Stimulated activated CD4-positive, alpha-beta T cell treated with anti-CD3 and anti-CD28 coated beads, Interleukin-4, amount 100 ng/mL, for 4 hours (primary cell): Measurements from ENCODE around the gene PDE8A.
"Not testable (repeated sequence)": the region's sequence is repeated elsewhere in the genome, so short reads cannot be mapped to it uniquely, and the experiment has no call there.

Source experiments
- DNase-seq, 2 experiments: peaks; one replicate each; pipeline ENCODE4 v3.0.0-alpha.2; 2020

Gene PDE8A

DNA sequence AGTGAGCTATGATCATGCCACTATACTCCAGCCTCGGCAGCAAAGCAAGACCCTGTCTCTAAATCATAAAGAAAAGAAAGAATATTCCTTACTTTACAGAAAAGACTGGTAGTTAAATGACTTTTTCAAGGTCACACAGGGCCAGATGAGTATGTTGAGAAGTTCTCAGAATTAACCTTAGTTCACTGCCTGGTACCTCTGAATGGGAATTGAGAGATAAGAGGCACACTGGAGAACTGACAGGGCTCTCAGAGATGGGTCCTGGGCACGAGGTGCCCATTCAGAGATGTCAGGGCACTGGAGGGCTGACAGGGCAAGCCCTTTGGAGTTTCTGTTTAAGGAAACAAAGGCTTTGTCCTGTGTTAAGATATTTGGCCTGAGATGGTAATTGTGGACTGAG is 157.7 kb downstream of the PDE8A start:
- DNase-seq, result no peak

DNA sequence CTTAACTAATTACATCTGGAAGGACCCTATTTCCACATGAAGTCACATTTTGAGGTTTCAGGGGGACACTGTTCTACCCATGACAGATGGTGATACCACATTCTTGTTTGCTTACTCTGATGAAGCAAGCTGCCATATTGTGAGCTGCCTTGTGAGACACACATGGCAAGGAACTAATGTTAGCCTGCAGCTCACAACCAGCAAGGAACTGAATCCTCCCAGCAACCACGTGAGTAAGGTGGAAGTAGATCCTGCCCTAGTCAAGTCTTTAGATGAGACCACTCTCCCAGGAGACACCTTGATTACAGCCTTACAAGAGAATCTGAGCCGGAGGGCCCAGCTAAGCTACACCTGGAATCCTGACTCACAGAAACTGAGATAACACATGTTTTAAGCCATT is 160.1 kb downstream of the PDE8A start:
- no peak for DNase-seq

DNA sequence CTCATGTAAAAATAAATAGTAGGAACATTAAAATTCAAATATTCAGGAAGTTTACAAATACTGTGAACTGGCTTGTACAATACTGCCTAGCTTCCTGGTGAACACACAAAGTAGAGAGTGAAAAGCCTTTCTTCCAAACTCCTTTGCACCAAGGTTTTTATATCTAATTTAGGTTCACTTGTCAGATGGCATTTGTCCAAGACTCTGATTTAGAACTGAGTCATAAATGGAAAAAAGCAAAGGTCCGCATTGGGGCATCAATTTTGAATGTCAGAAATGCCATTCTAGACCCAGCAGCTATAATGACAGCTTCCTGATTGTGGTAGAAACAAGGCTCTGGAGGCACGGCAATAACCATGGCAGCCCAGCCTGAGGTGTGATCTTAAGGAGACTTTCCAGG is 160.7 kb downstream of the PDE8A start:
- DNase-seq, result no peak

DNA sequence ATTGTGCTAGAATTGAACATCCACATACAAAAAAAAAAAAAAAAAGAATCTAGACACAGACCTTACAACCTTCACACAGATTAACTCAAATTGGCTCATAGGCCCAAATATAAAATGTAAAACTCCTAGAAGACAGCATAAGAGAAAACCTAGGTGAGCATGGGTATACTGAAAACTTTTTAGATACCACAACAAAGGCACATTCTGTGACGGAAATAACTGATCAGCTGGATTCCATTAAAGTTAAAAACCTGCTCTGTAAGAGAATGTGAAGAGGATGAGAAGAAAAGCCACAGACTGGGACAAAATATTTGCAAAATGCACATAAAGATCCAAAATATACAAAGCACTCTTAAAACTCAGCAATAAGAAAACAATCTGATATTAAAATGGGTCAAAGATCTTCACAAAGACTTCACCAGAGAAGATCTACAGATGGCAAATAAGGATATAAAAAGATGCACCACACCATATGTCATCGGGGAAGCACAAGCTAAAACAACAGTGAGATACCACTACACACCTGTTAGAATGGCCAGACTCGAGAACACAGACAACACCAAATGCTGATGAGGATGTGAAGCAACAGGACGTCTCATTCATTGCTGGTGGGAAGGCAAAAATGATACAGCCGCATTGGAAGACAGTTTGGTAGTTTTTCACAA is 167.9 kb downstream of the PDE8A start:
- no peak for DNase-seq

DNA sequence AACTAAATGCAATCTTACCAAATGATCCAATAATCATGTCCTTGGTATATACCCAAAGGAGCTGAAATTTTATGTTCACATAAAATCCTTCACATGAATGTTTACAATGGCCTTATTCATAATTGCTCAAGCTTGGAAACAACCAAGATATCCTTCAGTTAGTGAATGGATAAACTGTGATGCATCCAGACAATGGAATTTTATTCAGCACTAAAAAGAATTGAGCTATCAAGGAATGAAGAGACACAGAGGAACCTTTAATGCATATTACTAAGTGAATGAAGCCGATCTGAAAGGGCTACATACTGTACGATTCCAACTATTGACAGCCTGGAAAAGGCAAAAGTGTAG is 168.4 kb downstream of the PDE8A start:
- no peak for DNase-seq

DNA sequence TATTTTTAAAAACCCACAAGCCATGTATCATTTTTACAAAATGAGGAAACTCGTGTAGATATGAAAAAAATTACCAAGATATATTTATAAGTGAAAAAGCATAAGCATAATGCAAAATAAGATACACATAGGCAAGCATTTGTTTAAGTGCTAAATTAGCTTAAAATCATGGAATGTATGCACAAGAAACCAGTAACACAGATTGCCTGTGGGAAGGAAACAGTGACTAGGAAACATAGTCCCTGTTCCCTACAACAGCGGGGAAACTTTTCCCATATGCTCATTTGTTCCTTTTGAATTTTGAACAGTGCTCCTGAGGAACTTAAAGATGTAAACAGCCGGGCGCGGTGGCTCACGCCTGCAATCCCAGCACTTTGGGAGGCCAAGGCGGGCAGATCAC is 169.5 kb downstream of the PDE8A start:
- DNase-seq, result no peak

DNA sequence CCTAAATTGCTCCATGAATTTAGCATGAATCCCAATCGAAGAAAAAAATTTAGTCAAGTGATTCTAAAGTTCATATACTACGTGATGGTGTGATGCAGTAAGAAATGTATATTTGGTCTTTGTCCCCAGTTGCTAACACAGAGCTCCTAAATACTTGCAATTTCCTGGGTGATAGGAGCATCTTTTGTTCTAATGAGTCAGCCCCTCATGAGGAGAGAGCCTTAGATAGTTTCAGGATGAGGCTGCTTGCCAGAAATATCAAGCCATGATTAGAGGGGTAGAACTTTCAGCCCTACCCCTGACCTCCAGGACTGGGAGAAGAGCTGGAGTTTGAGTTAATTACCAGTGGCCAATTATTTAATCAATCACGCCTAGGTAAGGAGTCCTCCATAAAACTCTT is 170.2 kb downstream of the PDE8A start:
- no peak for DNase-seq

DNA sequence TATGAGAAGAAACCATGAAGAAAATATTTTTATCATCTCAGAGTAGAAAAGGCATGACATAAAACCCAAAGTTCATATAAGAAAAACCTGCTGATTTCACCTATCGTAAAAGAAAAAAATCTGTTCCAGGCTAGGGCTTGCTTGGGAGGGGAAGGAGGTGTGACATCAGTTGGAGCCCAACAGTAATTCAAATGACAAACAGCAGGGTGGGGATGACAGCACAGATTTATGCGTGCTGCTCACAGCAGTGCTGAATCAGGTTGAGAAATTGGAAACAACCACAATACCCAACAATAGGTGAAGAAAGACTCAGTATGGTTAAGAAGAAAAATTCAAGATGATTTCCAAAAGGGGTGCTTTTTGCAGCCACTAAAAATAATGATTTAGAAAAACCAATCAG is 172.4 kb downstream of the PDE8A start:
- DNase-seq, result no peak

DNA sequence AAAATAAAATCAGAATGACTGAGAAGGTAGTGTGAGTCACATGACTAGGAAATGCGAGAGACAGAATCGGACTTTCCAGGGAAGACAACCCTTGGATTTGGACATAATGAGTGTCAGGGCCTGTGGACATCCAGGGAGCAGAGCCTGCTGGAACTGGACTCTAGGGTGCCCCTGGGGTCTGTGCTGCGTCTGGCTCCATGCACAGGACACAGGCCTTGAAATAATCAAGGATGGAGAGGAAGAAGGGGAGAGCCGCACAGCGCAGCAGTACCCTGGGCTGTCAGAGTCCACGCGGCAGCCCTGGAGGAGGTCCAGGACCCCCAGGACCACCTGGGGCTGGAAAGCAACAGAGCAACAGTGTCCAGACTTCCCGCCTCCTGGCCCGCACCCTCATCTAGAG is 173.7 kb downstream of the PDE8A start:
- DNase-seq, result no peak

DNA sequence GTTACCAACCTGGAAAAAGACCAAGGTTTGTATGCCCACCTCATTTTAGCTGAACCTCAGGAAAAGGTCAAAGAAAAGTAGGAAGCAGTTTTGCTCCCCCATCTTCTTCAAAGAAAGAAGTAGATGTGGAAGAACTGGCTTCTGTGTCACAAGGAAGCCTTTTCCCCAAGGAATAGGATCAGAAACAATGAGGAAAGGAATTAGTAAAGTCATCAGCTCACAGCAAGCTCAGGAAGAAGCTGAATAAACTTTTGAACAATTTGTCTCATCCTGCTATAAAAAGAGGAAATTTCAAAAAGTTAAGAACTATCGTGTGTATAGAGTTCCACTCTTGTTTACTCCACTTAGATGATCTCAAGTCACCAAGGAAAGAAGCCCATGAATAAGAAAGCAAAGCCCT is 174.2 kb downstream of the PDE8A start:
- DNase-seq, result no peak

DNA sequence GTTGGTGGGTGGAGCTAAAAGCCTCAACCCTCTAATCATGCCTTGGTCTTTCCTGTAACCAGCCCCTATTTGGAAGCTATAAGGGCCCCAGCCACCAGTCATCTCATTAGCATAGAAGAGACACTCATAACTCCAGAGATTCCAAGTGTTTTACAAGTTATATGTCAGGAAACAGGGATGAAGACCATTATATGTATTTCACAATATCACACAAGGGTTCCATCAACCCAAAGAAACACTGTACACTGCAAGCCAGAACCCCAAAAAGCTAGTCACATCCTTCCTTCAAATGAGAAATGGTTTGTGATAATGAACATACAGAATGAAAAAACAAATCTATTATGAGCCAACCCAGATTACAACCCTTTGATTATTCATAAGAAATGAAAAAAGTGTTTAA is 175.7 kb downstream of the PDE8A start:
- no peak for DNase-seq

DNA sequence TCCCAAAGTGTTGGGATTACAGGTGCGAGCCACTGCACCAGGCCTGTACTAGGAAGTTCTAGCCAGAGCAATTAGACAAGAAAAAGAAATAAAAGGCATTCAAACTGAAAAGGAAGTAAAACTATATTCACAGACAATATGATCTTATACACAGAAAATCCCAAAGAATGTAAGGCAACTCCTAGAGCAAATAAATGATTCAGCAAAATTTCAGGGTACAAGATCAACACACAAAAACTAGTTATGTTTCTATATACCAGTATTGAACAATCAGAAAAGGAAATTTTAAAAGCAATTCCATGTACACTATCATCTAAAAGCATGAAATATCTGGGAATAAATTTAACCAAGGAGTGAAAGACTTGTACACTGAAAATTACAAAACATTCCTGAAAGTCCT is 180.6 kb downstream of the PDE8A start:
- DNase-seq, result no peak

DNA sequence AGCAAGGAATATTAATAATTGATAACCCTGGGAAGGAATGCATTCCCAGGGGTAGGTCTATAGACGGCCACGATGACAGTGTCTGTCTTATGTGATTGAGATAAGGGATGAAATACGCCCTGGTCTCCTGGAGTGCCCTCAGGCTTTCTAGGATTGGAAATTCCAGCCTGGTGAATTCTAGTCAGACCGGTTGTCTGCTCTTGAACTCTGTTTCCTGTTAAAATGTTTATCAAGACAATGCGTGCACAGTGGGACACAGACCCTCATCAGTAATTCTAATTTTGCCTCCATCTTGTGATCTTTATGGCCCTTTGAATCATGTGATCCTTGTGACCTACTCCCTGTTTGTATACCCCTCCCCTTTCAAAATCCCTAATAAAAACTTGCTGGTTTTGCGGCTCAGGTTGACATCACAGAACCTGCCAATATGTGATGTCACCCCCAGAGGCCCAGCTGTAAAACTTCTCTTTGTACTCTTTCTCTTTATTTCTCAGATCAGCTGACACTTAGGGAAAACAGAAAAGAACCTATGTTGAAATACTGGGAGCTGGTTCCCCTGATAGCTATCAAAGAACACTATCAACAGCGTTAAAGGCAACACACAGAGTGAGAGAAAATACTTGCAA is 183.3 kb downstream of the PDE8A start:
- no peak for DNase-seq

DNA sequence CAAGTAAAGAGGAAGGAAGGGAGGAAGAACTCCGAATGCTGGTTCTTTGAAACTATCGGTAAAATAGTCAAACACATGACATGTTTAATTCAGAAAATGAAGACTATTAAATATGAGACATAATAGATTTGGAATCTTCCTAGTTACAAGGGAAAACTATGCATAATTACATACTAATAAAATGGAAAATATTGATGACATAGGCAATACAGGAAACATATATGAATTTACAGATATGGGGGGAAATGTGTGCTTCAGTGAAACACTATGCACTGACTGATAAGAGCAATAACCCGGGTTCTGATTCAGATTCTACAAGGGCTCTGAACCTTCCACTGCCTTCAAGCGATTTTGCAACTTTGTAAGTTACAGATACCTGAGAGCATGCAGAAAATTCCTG is 185.9 kb downstream of the PDE8A start:
- DNase-seq, result no peak

DNA sequence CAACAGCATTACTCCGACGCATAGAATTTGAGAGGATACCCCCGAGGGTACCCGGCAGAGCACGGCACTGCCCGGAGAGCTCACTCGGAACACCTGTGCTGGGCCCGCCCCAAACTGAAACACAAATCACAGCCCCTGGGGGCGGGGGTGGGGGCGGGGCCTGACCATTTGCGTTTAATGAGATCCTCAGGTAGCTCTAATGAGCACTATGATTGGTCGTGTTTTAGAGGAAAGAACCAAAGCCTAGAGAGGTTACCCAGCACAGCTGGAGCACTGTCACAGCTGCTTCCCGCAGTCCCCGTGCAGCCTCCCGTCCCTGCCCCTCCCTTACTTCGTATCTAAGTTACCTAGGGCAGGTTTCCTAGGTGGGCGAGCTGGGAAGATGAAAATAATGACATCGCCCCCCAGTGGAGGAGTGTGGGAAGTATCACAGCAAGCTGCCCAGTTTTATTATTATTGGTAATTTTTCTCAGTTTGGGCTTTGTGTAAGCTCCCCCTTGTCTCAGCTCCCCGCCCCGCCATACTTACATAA is 187.1 kb downstream of the PDE8A start:
- peak; percentile 38 to 46 for DNase-seq

DNA sequence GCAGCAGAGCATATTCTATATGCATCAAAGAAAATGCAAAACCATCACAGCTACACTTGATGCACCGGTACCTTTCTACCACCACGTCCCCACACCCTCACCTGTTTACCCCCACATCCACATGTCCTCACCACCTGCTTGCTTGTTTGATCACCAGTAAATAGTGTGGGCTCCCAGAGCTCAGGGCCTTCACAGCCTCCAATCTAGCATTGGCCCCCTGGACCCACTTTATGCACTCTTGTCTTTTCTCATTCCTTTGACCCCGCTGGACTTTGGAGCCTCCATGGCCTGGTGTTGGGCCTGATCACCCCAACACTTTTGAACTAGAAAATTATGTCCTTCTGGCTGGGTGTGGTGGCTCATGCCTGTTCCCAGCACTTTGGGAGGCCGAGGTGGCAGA is 190.1 kb downstream of the PDE8A start:
- no peak for DNase-seq

DNA sequence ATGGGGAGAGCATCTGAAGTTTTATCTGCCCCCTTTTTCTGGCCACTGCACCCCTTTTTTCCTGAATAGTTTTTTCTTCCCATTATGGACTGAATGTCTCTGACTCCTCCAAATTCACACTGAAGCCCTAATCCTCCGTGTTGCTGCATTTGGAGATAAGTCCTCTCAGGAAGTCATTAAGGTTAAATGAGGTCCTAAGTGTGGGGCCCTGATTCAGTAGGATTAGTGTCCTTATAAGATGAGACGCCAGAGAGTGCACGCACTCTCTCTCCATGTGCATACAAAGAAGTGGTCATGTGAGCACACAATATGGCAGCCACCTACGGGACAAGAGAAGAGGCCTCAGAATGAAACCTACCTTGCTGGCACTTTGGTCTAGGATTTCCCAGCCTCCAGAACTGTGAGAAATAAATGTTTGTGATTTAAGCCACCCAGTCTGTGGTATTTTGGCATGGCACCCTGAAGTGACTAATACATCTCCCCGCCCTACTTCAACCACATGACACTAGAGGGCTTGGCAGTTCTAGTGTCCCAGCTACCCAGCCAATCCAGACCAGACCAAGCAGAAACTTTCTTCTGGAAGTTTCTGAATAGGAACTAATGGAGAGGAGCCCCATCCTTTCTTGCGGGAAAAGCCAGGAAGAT is 191.3 kb downstream of the PDE8A start:
- no peak for DNase-seq

DNA sequence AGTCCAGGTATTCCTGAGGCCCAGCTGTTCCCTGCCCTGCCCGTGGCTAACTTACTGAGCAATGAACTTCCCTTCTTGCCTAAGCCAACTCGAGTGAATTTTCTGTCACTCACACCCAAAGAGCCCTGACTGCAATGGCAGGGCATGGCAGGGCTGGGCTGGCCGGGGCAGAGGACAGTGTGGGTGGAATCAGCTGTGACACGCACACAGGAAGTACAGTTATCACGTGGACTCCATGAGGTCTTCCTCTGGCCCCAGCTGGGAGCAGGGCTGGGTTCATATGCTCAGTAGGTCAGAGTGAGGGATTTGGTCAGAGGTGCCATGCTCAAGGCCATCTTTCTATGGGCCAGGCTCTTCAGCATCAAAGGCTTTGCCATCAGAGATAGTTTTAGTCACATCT is 192.0 kb downstream of the PDE8A start:
- not testable (repeated sequence) for DNase-seq

DNA sequence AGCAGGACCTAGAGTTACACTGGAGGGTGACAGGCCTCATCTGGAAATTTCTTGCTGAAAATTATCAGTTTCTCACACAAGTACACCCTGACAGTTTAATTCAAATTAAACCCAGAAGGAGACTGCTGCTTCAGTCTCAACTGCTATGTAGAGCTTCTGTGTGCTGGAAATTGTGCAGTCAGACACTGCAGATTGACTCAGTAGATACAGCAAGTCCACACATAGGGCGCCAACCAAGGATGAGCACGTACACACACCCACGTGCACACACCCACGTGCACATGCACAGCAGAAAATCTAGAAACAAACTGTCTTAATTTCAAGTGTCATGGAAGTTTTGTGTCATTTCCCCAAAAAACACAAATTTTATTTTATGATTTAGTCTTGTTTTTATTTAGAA is 192.9 kb downstream of the PDE8A start:
- peak in 1 of 2 experiments; percentile 29 for DNase-seq

DNA sequence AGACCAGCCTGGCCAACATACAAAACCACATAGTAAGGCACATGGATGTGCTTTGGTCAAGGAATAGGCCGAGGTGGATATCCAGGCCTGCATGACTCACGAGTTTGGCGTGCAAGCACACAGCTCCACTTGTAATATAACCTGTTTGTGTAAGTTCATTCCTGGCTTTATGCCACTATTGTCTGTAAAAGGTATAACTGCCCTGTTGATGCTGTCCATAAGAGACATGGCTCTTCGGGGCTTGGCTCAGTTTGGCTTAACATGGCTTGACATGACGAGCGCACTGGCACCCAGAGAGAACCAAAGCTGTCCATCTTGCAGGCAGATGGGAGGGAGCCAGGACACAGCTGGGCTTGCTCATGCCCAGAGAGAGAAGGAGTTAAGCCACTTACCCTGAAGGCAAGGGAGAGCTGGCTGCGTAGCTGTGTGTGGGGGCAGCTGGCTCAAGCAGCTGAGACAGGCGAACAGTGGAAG is 195.4 kb downstream of the PDE8A start:
- DNase-seq, result not testable (repeated sequence)

DNA sequence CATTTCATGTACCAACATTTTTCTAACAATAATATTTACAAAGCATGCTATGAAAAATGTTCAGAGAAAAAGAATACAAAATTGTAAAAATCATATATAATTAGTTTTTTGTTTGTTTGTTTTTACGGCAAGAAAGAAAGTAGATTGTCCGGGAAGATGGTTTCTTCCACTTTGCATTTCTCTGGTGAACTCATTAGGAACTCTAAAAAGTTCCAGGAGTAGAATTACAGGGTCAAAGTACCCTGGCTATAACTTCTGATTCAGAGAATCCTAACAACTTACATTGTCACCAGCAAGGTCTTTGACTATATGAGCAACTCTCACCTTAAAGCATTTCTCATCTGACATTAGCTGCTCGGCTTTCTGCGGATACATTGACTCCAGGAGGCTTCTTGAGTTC is 196.7 kb downstream of the PDE8A start:
- DNase-seq, result no peak

DNA sequence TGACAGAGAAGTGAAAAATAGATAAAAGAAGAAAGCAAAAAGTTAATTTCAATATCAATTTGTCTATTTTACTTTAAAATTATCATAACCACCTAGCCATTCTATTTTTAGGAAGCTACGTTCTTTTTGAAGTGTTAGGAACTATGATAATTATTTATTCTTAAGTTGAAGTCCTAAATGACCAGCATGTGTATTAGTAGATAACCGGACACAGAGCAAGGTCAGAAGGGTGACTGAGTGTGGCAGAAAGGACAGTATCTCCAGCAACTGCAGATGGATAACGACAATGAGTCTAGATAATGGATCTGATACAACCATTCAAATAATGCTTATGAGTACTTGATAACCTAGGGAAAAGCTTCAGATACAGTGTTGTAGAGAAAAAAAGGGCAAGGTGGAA is 198.0 kb downstream of the PDE8A start:
- no peak for DNase-seq

DNA sequence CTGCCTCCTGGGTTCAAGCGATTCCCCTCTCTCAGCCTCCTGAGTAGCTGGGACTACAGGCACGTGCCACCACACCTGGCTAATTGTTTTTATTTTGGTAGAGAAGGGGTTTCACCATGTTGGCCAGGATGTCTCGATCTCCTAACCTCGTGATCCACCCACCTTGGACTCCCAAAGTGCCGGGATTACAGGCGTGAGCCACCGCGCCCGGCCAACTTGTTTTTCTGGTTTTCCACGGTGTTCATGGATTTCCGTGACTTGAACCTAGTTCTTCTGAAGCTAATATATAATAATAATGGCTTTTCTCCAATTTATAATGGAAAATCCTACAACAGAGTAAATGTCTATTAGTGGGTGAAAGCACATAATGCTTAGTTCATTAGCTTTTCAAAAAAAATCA is 203.7 kb downstream of the PDE8A start:
- not testable (repeated sequence) for DNase-seq

DNA sequence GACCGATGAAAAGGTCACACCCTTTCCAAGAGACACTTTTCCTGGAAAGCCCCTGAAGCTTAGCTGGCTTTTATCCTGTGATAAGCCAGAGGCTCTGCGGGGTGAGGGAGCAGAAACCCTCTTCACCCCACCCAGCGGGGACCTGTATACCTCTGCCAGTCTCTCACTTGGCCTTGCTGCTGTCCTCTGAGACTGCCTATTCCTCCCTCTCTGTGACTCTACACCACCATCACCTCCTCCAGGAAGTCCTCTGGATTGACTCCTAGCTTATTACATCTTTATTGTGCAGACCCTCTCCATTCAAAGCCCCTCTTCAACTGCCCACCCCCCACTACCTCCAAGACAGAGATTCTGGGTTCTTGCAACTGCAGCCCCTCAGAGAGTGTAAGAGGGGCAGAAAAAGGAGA is 206.5 kb downstream of the PDE8A start:
- not testable (repeated sequence) for DNase-seq
